ENCODE measurements around the gene KIF9.
"Not testable (repeated sequence)": the region's sequence is repeated elsewhere in the genome, so short reads cannot be mapped to it uniquely, and the experiment has no call there.

- not testable (repeated sequence) for TF ChIP-seq CTCF, POLR2A (IDR thresholded peaks at IDR 0.05)
Observed at GRCh38 chr3:47309231-47309630, 26.6 kb upstream of the KIF9 start.
